PC-9 (cell line): ENCODE results near the gene PECR. TPM values are rescaled to one million over a fixed set of nuclear protein-coding genes. Genes with fewer than 3 reads are reported as not detected.
"Not testable (repeated sequence)": the region's sequence is repeated elsewhere in the genome, so short reads cannot be mapped to it uniquely, and the experiment has no call there.

Experiments used
- BruUV-seq: library from RNA; stranded (reverse); fragments of 400-500 nt; replicated peaks from 2 replicates; lab custom pipeline; 2021; lab: Mats Ljungman, UMichigan
- CTCF ChIA-PET: fragments of 300-600 bp; sonication (Branson Sonifier 250); formaldehyde crosslinking; loops from one replicate; lab custom pipeline; 2022; ENCODE audit warnings: antibody characterized with exemption; lab: Charles Lee
- POLR2A ChIA-PET: fragments of 300-600 bp; sonication (Branson Sonifier 250); formaldehyde crosslinking; loops from one replicate; lab custom pipeline; 2022; ENCODE audit warnings: antibody characterized with exemption; ENCODE audit not compliant: unreplicated experiment; lab: Charles Lee
- DNase-seq, 2 experiments: peaks; one replicate each; pipeline versions ENCODE4 v3.0.0 to v3.0.0-alpha.2; 2015 to 2022; ENCODE audit warnings: mixed read lengths in 1 of 2
- H2AFZ ChIP-seq: fragments of 200-600 bp; sonication (generic); 2 replicates; pipeline ENCODE4 v1.8.1; 2017; ENCODE audit warnings: antibody characterized with exemption
- H3F3A ChIP-seq: fragments of 200-600 bp; sonication (generic); 2 replicates; pipeline ENCODE4 v1.8.1; 2017; ENCODE audit warnings: antibody characterized with exemption, mild to moderate bottlenecking, low read depth; ENCODE audit not compliant: insufficient read depth
- H3K27ac ChIP-seq: fragments of 200-600 bp; sonication (generic); 2 replicates; pipeline ENCODE4 v1.6.1; 2016; ENCODE audit warnings: mixed run types
- H3K27me3 ChIP-seq: fragments of 200-600 bp; sonication (generic); 2 replicates; pipeline ENCODE4 v1.6.1; 2016; ENCODE audit warnings: low read depth, mixed run types; ENCODE audit not compliant: insufficient read depth
- H3K36me3 ChIP-seq: fragments of 200-600 bp; sonication (generic); 2 replicates; pipeline ENCODE4 v1.6.1; 2016; ENCODE audit warnings: low read depth, mixed run types
- H3K4me1 ChIP-seq: fragments of 200-600 bp; sonication (generic); replicated peaks from 2 replicates; pipeline ENCODE4 v1.6.1; 2016; ENCODE audit warnings: mixed run types; ENCODE audit not compliant: insufficient read depth
- H3K4me2 ChIP-seq: fragments of 200-600 bp; sonication (generic); 2 replicates; pipeline ENCODE4 v1.6.1; 2017; ENCODE audit warnings: mixed run types
- H3K4me3 ChIP-seq: fragments of 200-600 bp; sonication (generic); 2 replicates; pipeline ENCODE4 v1.6.1; 2016; ENCODE audit warnings: mixed run types
- H3K79me2 ChIP-seq: fragments of 200-600 bp; sonication (generic); 2 replicates; pipeline ENCODE4 v1.6.1; 2017; ENCODE audit warnings: low read depth, mixed run types
- H3K9me2 ChIP-seq: fragments of 200-600 bp; sonication (generic); 2 replicates; pipeline ENCODE4 v1.8.1; 2017; ENCODE audit warnings: mild to moderate bottlenecking; ENCODE audit not compliant: insufficient read depth
- H3K9me3 ChIP-seq: fragments of 200-600 bp; sonication (generic); 2 replicates; pipeline ENCODE4 v1.8.1; 2016; ENCODE audit warnings: low read depth; ENCODE audit not compliant: insufficient read depth
- H4K20me1 ChIP-seq: fragments of 200-600 bp; sonication (generic); 2 replicates; pipeline ENCODE4 v1.8.1; 2017; ENCODE audit not compliant: insufficient read depth
- EZH2 ChIP-seq: fragments of 200-600 bp; sonication (generic); IDR thresholded peaks from 2 replicates; pipeline ENCODE4 v1.8.0; 2017; ENCODE audit warnings: antibody characterized with exemption, low read depth
- intact Hi-C: fragments of 100-400 bp; cut with micrococcal nuclease; formaldehyde crosslinking; loops from one replicate; pipeline ENCODE4 v1.10.0; 2022; ENCODE audit not compliant: unreplicated experiment
- total RNA-seq: library from RNA; stranded (reverse); gene quantifications from 2 replicates; pipeline ENCODE4 v1.2.3, GENCODE V29; 2021
- TF ChIP-seq, protein P1 (sequence below): fragments of 200-600 bp; sonication (generic); conservative IDR thresholded peaks from 2 replicates; pipeline ENCODE4 v1.6.1; 2017; ENCODE audit warnings: mixed run types, antibody characterized with exemption, mild to moderate bottlenecking, moderate library complexity

PECR gene
- total RNA-seq, 1 experiment from 2014 or later = 10.8 TPM

GRCh38 chr2:215997219-215997618, 84.4 kb downstream of the PECR start:
- Histone ChIP-seq H3K9me3 (no peaks in the 10 kb centered on the region), H3F3A (no peaks in the 10 kb centered on the region), H3K4me1 (peaks cover 3% of the 10 kb centered on the region), H4K20me1 (0 out of 2 replicates have a peak, but pooled peaks cover 3% of the 10 kb centered on the region), H3K4me3 (no peak overlapping the region), H3K27me3 (no peaks in the 10 kb centered on the region), H3K9me2 (no peaks in the 10 kb centered on the region), H3K36me3 (peaks cover 31% of the 10 kb centered on the region), H3K27ac (no peak overlapping the region), H2AFZ (no peak overlapping the region), H3K4me2 (no peak overlapping the region), H3K79me2 (peaks cover 79% of the 10 kb centered on the region)
- no TSS peak for BruUV-seq
- CTCF ChIA-PET = no interaction called here
- no peak for DNase-seq
- intact Hi-C loops = no loop called here
- POLR2A ChIA-PET = no interaction called here
- TF ChIP-seq EZH2 = no peak
- TF ChIP-seq, protein P1, sequence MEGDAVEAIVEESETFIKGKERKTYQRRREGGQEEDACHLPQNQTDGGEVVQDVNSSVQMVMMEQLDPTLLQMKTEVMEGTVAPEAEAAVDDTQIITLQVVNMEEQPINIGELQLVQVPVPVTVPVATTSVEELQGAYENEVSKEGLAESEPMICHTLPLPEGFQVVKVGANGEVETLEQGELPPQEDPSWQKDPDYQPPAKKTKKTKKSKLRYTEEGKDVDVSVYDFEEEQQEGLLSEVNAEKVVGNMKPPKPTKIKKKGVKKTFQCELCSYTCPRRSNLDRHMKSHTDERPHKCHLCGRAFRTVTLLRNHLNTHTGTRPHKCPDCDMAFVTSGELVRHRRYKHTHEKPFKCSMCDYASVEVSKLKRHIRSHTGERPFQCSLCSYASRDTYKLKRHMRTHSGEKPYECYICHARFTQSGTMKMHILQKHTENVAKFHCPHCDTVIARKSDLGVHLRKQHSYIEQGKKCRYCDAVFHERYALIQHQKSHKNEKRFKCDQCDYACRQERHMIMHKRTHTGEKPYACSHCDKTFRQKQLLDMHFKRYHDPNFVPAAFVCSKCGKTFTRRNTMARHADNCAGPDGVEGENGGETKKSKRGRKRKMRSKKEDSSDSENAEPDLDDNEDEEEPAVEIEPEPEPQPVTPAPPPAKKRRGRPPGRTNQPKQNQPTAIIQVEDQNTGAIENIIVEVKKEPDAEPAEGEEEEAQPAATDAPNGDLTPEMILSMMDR = no peak

DNA sequence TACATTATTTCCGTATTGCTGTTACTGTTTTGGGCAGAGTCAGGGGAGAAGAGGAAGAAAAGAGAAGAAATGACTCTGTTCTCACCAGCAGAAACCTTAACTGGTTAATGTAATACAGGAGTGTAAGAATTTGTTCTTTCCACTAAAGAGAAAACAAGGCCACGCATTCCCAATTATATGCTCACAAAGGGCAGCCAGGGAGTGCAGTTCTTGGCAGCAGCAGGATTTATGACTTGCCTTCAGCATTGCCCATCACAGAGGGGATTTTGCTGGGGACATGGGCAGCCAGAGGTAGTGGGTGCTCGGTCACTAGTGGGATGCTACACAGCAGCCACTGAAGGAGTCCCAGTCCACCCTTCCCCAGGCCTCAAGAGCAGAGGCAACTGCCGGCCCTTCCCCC, 86.7 kb downstream of the PECR start:
- Histone ChIP-seq H3K79me2 (peaks cover 77% of the 10 kb centered on the region), H3K4me1 (no peaks in the 10 kb centered on the region), H2AFZ (no peak overlapping the region), H4K20me1 (no peaks in the 10 kb centered on the region), H3K4me3 (no peak overlapping the region), H3K27ac (no peak overlapping the region), H3F3A (no peaks in the 10 kb centered on the region), H3K36me3 (peaks cover 41% of the 10 kb centered on the region), H3K9me3 (no peaks in the 10 kb centered on the region), H3K27me3 (no peaks in the 10 kb centered on the region), H3K9me2 (no peaks in the 10 kb centered on the region), H3K4me2 (no peak overlapping the region)
- TF ChIP-seq EZH2 = no peak
- TF ChIP-seq, protein P1 = no peak
- intact Hi-C loops = no loop called here
- BruUV-seq = no TSS peak
- POLR2A ChIA-PET = no interaction called here
- CTCF ChIA-PET = no interaction called here
- DNase-seq = no peak

GRCh38 chr2:215988556-215989207, 92.9 kb downstream of the PECR start:
- CTCF ChIA-PET, intact Hi-C loops, BruUV-seq, H3K27ac ChIP-seq, DNase-seq, H3K27me3 ChIP-seq, H3K4me3 ChIP-seq, H4K20me1 ChIP-seq, H2AFZ ChIP-seq, POLR2A ChIA-PET, H3K4me2 ChIP-seq, H3K9me2 ChIP-seq: not testable (repeated sequence)
- H3K79me2 ChIP-seq = peaks cover 87% of the 10 kb centered on the region
- H3K9me3 ChIP-seq = peaks cover 12% of the 10 kb centered on the region
- H3K36me3 ChIP-seq = peaks cover 42% of the 10 kb centered on the region
- H3F3A ChIP-seq = peaks cover 11% of the 10 kb centered on the region
- H3K4me1 ChIP-seq = peaks cover 17% of the 10 kb centered on the region

Other genes starting within 250 kb of the PECR start
- gene MREG, start 68.3 kb downstream of the PECR start, total RNA-seq = 23.0 and 27.5 TPM in 2 replicates
- 0.46 and 0.58 TPM in 2 replicates for gene TMEM169, start 110 bp upstream of the PECR start, total RNA-seq
- gene XRCC5, start 27.5 kb upstream of the PECR start, total RNA-seq = 242 and 275 TPM in 2 replicates